OCI-LY7 (cell line): Measurements from ENCODE around the gene POLR1C.
"Not testable (repeated sequence)": the region's sequence is repeated elsewhere in the genome, so short reads cannot be mapped to it uniquely, and the experiment has no call there.

Experiments used
- CTCF ChIP-seq: fragments of 200-600 bp; sonication (generic); conservative IDR thresholded peaks from 2 replicates; pipeline ENCODE4 v1.5.1; 2014; ENCODE audit warnings: mild to moderate bottlenecking, antibody characterized with exemption, low read length, moderate library complexity, mixed read lengths
- EZH2phosphoT487 ChIP-seq: fragments of 200-600 bp; sonication (generic); IDR thresholded peaks from 2 replicates; pipeline ENCODE4 v1.6.1; 2018; ENCODE audit warnings: low read depth, borderline replicate concordance, mild to moderate bottlenecking, mixed run types, antibody characterized with exemption, low read length, moderate library complexity, mixed read lengths

GRCh38 chr6:43538986-43539385, 22.1 kb downstream of the POLR1C start:
- TF ChIP-seq CTCF, EZH2phosphoT487: not testable (repeated sequence)
